ENCODE data around the gene VPS45. TPM values are rescaled to one million over a fixed set of nuclear protein-coding genes. Genes with fewer than 3 reads are reported as not detected.

VPS45 gene
- total RNA-seq, 2 donors from 2014 or later: 34.9 to 38.8 TPM

- Histone ChIP-seq H3K36me3 (peaks cover 23% of the 10 kb centered on the region), H3K27me3 (no peaks in the 10 kb centered on the region), H3K4me1 (peaks cover 0 to 31% of the 10 kb centered on the region in 2 donors), H3K4me3 (peak overlapping the region; percentile 5 to 38), H3K27ac (peak overlapping the region; percentile 89 to 94), H3K9me3 (no peaks in the 10 kb centered on the region)
- no peak for DNase-seq (ENCODE audit: low spot score)
- TF ChIP-seq CTCF (IDR thresholded peaks at IDR 0.05): no peak
Measured at GRCh38 chr1:150162582-150162861, 94.9 kb downstream of the VPS45 start.

- Histone ChIP-seq H3K9me3 (no peaks in the 10 kb centered on the region), H3K36me3 (peaks cover 17% of the 10 kb centered on the region), H3K27ac (peak overlapping the region; percentile 89 to 94), H3K27me3 (no peaks in the 10 kb centered on the region), H3K4me1 (peaks cover 0 to 31% of the 10 kb centered on the region in 2 donors), H3K4me3 (peak overlapping the region; percentile 5 to 38)
- TF ChIP-seq CTCF (IDR thresholded peaks at IDR 0.05): no peak
- DNase-seq (ENCODE audit: low spot score): peak; percentile 94
Measured at GRCh38 chr1:150162862-150163706, 95.5 kb downstream of the VPS45 start.

GRCh38 chr1:150164224-150164623 is 96.6 kb downstream of the VPS45 start:
- no peak for DNase-seq (ENCODE audit: low spot score)
- Histone ChIP-seq H3K4me1 (peaks cover 0 to 37% of the 10 kb centered on the region in 2 donors), H3K36me3 (peaks cover 6% of the 10 kb centered on the region), H3K9me3 (no peaks in the 10 kb centered on the region), H3K4me3 (no peak overlapping the region), H3K27ac (peak overlapping the region; percentile 89 to 94), H3K27me3 (no peaks in the 10 kb centered on the region)
- no peak for TF ChIP-seq CTCF (IDR thresholded peaks at IDR 0.05)

- no peaks in the 10 kb centered on the region for H3K27me3 ChIP-seq
- H3K4me3 ChIP-seq: no peak overlapping the region
- H3K36me3 ChIP-seq: peaks cover under 1% of the 10 kb centered on the region
- H3K4me1 ChIP-seq: peaks cover 0 to 38% of the 10 kb centered on the region in 2 donors
- H3K9me3 ChIP-seq: no peaks in the 10 kb centered on the region
- no peak for DNase-seq (ENCODE audit: low spot score)
- peak overlapping the region; percentile 89 to 94 for H3K27ac ChIP-seq
- no peak for TF ChIP-seq CTCF (IDR thresholded peaks at IDR 0.05)
Measured at GRCh38 chr1:150164779-150165178, 97.2 kb downstream of the VPS45 start.

- DNase-seq (ENCODE audit: low spot score): no peak
- peak; percentile 38 to 73 for TF ChIP-seq CTCF (IDR thresholded peaks at IDR 0.05)
- peak overlapping the region in 1 of 2 donors; percentile 94 for H3K27ac ChIP-seq
Measured at GRCh38 chr1:150165622-150166612, 98.3 kb downstream of the VPS45 start.

More at GRCh38 chr1:150165622-150166612, 98.3 kb downstream of the VPS45 start:
- no peak overlapping the region for H3K4me3 ChIP-seq
- H3K27me3 ChIP-seq: no peaks in the 10 kb centered on the region
- H3K36me3 ChIP-seq: no peaks in the 10 kb centered on the region
- H3K4me1 ChIP-seq: peaks cover 0 to 38% of the 10 kb centered on the region in 2 donors
- no peaks in the 10 kb centered on the region for H3K9me3 ChIP-seq

All from right atrium auricular region (tissue), 2 donors.